ENCODE data around the gene GSTT2B. TPM values are rescaled to one million over a fixed set of nuclear protein-coding genes. Genes with fewer than 3 reads are reported as not detected.

GSTT2B gene
- total RNA-seq, 1 experiment from 2014 or later, result 6.5 TPM

DNA sequence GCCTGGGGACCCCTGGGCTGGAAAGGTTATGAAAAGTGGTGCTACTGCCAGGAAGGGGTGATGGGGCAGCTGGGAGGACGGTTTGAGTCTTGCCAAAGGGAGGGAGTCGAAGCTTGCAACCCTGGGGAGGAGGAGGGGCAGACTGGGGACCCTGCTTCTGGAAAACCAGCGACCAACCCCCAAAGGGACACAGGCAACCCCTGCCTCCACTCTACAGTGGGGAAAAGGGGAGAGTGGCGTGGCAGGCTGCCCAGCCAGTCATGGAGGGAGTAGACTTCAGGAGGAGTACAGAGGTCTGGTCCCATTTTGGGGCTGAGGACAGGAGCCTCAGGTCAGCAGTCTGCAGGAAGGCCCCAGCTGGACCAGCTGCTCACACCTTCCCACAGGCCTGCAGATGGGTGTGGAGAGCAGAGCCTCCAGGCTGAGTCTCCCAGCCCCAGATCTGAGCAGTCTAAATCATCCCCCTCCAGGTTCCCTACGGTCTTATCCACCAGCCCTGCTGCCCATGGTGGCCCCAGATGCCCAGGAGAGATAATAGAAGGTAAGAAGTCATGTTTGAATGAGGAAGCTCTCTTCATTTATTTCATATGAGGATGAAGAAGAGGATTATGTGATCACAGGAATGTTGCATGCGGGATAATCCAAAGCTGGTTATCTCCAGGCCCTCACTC lies 10.0 kb upstream of the GSTT2B start:
- Histone ChIP-seq H3K36me3 (ENCODE audit: control insufficient read depth, insufficient read depth, low read length) (no peaks in the 10 kb centered on the region), H3K27me3 (ENCODE audit: control insufficient read depth, insufficient read depth, low read length) (no peaks in the 10 kb centered on the region), H3K4me3 (ENCODE audit: low read depth in 2 of 2, low read length in 2 of 2) (no peak overlapping the region), H3K9me3 (ENCODE audit: control insufficient read depth, insufficient read depth, low read depth, low read length) (no peaks in the 10 kb centered on the region), H3K27ac (ENCODE audit: low read length) (no peak overlapping the region), H3K4me1 (ENCODE audit: control insufficient read depth, insufficient read depth, low read length) (no peaks in the 10 kb centered on the region)
- no peak for ATAC-seq
- in situ Hi-C loops (cut with HindIII; ENCODE audit: low pct_unique_long_range_greater_than_20kb, low sequenced_read_pairs) (no loop called here), intact Hi-C loops (cut with micrococcal nuclease; ENCODE audit: unreplicated experiment) (no loop called here)
- CTCF ChIA-PET, result interaction anchor here (0.6 to 1.2 kb wide), 2 partner anchors 41 to 77 kb away, joined by 3 read pairs; partner anchors contain the start of gene MIF
- no TSS peak for BruUV-seq (replicated peaks)
- TF ChIP-seq SIN3A (IDR thresholded peaks at IDR 0.05; ENCODE audit: borderline replicate concordance, insufficient read depth, low read depth, low read length) (no peak), TCF7L2 (IDR thresholded peaks at IDR 0.05; ENCODE audit: low read depth, low read length) (no peak), POLR2AphosphoS5 (IDR thresholded peaks at IDR 0.05; ENCODE audit: low read depth, low read length) (no peak), CTCF (IDR thresholded peaks at IDR 0.05) (no peak)
- TF ChIP-seq, protein P1, sequence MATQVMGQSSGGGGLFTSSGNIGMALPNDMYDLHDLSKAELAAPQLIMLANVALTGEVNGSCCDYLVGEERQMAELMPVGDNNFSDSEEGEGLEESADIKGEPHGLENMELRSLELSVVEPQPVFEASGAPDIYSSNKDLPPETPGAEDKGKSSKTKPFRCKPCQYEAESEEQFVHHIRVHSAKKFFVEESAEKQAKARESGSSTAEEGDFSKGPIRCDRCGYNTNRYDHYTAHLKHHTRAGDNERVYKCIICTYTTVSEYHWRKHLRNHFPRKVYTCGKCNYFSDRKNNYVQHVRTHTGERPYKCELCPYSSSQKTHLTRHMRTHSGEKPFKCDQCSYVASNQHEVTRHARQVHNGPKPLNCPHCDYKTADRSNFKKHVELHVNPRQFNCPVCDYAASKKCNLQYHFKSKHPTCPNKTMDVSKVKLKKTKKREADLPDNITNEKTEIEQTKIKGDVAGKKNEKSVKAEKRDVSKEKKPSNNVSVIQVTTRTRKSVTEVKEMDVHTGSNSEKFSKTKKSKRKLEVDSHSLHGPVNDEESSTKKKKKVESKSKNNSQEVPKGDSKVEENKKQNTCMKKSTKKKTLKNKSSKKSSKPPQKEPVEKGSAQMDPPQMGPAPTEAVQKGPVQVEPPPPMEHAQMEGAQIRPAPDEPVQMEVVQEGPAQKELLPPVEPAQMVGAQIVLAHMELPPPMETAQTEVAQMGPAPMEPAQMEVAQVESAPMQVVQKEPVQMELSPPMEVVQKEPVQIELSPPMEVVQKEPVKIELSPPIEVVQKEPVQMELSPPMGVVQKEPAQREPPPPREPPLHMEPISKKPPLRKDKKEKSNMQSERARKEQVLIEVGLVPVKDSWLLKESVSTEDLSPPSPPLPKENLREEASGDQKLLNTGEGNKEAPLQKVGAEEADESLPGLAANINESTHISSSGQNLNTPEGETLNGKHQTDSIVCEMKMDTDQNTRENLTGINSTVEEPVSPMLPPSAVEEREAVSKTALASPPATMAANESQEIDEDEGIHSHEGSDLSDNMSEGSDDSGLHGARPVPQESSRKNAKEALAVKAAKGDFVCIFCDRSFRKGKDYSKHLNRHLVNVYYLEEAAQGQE (IDR thresholded peaks at IDR 0.05; ENCODE audit: insufficient read depth in 1 of 2, low read depth in 2 of 2, low read length in 1 of 2), result no peak
- POLR2A ChIA-PET, result interaction anchor here (0.5 kb wide), 1 partner anchor 91 kb away, joined by 7 read pairs; no protein-coding TSS in a partner anchor
- DNase-seq (ENCODE audit: low read depth, low spot score), result no peak

DNA sequence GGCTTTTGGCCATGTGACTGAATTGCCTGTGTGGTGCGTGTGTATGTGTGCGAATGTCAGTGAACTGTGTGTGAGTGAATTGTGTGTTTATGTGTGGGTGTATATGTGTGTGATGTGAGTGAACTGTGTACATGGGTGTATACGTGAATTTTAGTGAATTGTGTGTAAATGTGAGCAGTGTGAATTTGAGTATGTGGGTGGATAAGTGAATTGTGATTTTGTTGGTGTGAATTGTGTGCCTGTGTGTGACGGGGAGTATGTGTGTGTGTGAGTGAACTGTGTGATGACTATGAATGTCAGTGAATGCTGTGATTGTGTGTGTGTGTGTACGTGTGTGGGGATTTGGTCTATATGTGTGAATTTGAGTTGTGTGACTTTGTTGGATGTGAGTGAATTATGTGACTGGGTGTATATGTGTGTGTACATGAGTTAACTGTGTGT lies 9.2 kb upstream of the GSTT2B start:
- ATAC-seq (no peak), DNase-seq (ENCODE audit: low read depth, low spot score) (no peak)
- Histone ChIP-seq H3K4me3 (ENCODE audit: low read depth in 2 of 2, low read length in 2 of 2) (no peak overlapping the region), H3K36me3 (ENCODE audit: control insufficient read depth, insufficient read depth, low read length) (no peaks in the 10 kb centered on the region), H3K4me1 (ENCODE audit: control insufficient read depth, insufficient read depth, low read length) (no peaks in the 10 kb centered on the region), H3K27ac (ENCODE audit: low read length) (no peak overlapping the region), H3K9me3 (ENCODE audit: control insufficient read depth, insufficient read depth, low read depth, low read length) (no peaks in the 10 kb centered on the region), H3K27me3 (ENCODE audit: control insufficient read depth, insufficient read depth, low read length) (no peaks in the 10 kb centered on the region)
- TF ChIP-seq TCF7L2 (IDR thresholded peaks at IDR 0.05; ENCODE audit: low read depth, low read length), result no peak
- no peak for TF ChIP-seq CTCF (IDR thresholded peaks at IDR 0.05)
- TF ChIP-seq POLR2AphosphoS5 (IDR thresholded peaks at IDR 0.05; ENCODE audit: low read depth, low read length), result no peak
- TF ChIP-seq, protein P1 (IDR thresholded peaks at IDR 0.05; ENCODE audit: insufficient read depth in 1 of 2, low read depth in 2 of 2, low read length in 1 of 2), result no peak
- TF ChIP-seq SIN3A (IDR thresholded peaks at IDR 0.05; ENCODE audit: borderline replicate concordance, insufficient read depth, low read depth, low read length), result no peak
- intact Hi-C loops (cut with micrococcal nuclease; ENCODE audit: unreplicated experiment), result no loop called here
- in situ Hi-C loops (cut with HindIII; ENCODE audit: low pct_unique_long_range_greater_than_20kb, low sequenced_read_pairs), result no loop called here
- BruUV-seq (replicated peaks), result no TSS peak
- CTCF ChIA-PET, result no interaction called here
- POLR2A ChIA-PET, result no interaction called here

Measured in Panc1 (cell line).